Activated CD8-positive, alpha-beta memory T cell treated with anti-CD3 and anti-CD28 coated beads for 36 hours (primary cell): ENCODE results near the gene TMC2. TPM values are rescaled to one million over a fixed set of nuclear protein-coding genes. Genes with fewer than 3 reads are reported as not detected.

Experiments used
- CTCF ChIA-PET: fragments of 350-600 bp; sonication (Branson Sonifier 250); formaldehyde crosslinking; loops from one replicate; lab custom pipeline; 2021; ENCODE audit warnings: antibody characterized with exemption; lab: Charles Lee
- POLR2A ChIA-PET: fragments of 350-600 bp; sonication (Branson Sonifier 250); formaldehyde crosslinking; loops from one replicate; lab custom pipeline; 2021; ENCODE audit warnings: antibody characterized with exemption; lab: Charles Lee
- total RNA-seq, 2 experiments: library from RNA; stranded (reverse); gene quantifications; one replicate each; pipeline ENCODE4 v1.2.3, GENCODE V29; 2021

The TMC2 gene
- total RNA-seq, 2 experiments from 2014 or later, result not detected

- ChIA-PET POLR2A (no interaction called here), CTCF (no interaction called here)
Observed at GRCh38 chr20:2558581-2559278, 22.4 kb downstream of the TMC2 start.

GRCh38 chr20:2559279-2559626 is 22.9 kb downstream of the TMC2 start:
- CTCF ChIA-PET, result no interaction called here
- POLR2A ChIA-PET, result no interaction called here

GRCh38 chr20:2559651-2560050 is 23.3 kb downstream of the TMC2 start:
- POLR2A ChIA-PET, result no interaction called here

GRCh38 chr20:2563116-2563515 is 26.7 kb downstream of the TMC2 start:
- ChIA-PET CTCF (no interaction called here), POLR2A (no interaction called here)

More at GRCh38 chr20:2559651-2560050, 23.3 kb downstream of the TMC2 start:
- CTCF ChIA-PET, result no interaction called here

GRCh38 chr20:2564406-2564805 is 28.0 kb downstream of the TMC2 start:
- ChIA-PET POLR2A (no interaction called here), CTCF (no interaction called here)

- ChIA-PET POLR2A (no interaction called here), CTCF (no interaction called here)
Observed at GRCh38 chr20:2575682-2576081, 39.3 kb downstream of the TMC2 start.

GRCh38 chr20:2576317-2576727 is 39.9 kb downstream of the TMC2 start:
- ChIA-PET POLR2A (no interaction called here), CTCF (interaction anchor here (0.6 kb wide), 1 partner anchor 98 kb away, joined by 4 read pairs; no protein-coding TSS in a partner anchor)

GRCh38 chr20:2578475-2579192 is 42.3 kb downstream of the TMC2 start:
- ChIA-PET POLR2A (no interaction called here), CTCF (no interaction called here)

- POLR2A ChIA-PET, result no interaction called here
- CTCF ChIA-PET, result no interaction called here
Observed at GRCh38 chr20:2585811-2586210, 49.4 kb downstream of the TMC2 start.

- CTCF ChIA-PET, result no interaction called here
- POLR2A ChIA-PET, result no interaction called here
Observed at GRCh38 chr20:2593756-2594155, 57.4 kb downstream of the TMC2 start.

GRCh38 chr20:2595076-2595475 is 58.7 kb downstream of the TMC2 start:
- ChIA-PET POLR2A (no interaction called here), CTCF (no interaction called here)

GRCh38 chr20:2596673-2597279 is 60.4 kb downstream of the TMC2 start:
- ChIA-PET CTCF (no interaction called here), POLR2A (no interaction called here)

- POLR2A ChIA-PET, result no interaction called here
- CTCF ChIA-PET, result no interaction called here
Observed at GRCh38 chr20:2599288-2600006, 63.1 kb downstream of the TMC2 start.

- POLR2A ChIA-PET, result no interaction called here
- CTCF ChIA-PET, result no interaction called here
Observed at GRCh38 chr20:2602046-2602735, 65.8 kb downstream of the TMC2 start.

GRCh38 chr20:2602746-2603145 is 66.4 kb downstream of the TMC2 start:
- ChIA-PET CTCF (no interaction called here), POLR2A (no interaction called here)

- POLR2A ChIA-PET, result no interaction called here
- CTCF ChIA-PET, result no interaction called here
Observed at GRCh38 chr20:2603816-2604505, 67.6 kb downstream of the TMC2 start.

- CTCF ChIA-PET, result no interaction called here
- POLR2A ChIA-PET, result no interaction called here
Observed at GRCh38 chr20:2604506-2604835, 68.1 kb downstream of the TMC2 start.

- ChIA-PET POLR2A (no interaction called here), CTCF (no interaction called here)
Observed at GRCh38 chr20:2606507-2607006, 70.2 kb downstream of the TMC2 start.

GRCh38 chr20:2610326-2610725 is 74.0 kb downstream of the TMC2 start:
- ChIA-PET POLR2A (no interaction called here), CTCF (no interaction called here)
